Measurements from ENCODE around the gene REEP5.
A peak's percentile ranks its signal among the peaks of the same experiment; 100 is the strongest.
"Not testable (repeated sequence)": the region's sequence is repeated elsewhere in the genome, so short reads cannot be mapped to it uniquely, and the experiment has no call there.

REEP5 gene

DNA sequence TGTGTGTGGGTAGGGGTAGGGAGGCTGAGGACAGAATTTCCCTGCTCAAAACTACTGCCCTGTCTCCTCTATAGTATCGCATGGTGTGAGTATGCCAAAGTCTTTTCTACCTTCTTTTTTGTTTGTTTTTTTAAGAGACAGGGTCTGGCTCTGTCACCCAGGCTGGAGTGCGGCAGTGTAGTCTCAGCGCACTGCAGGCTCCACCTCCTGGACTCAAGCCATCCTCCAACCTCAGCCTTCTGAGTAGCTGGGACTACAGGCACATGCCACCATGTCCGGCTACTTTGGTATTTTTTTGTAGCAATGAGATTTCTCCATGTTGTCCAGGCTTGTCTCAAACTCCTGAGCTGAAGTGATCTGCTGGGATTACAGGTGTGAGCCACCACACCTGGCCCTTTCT, 58.5 kb downstream of the REEP5 start (continued):
- no peak for TF ChIP-seq OSR1 (CRISPR knock-in tag; IDR thresholded peaks at IDR 0.05)
- TF ChIP-seq, protein P1, sequence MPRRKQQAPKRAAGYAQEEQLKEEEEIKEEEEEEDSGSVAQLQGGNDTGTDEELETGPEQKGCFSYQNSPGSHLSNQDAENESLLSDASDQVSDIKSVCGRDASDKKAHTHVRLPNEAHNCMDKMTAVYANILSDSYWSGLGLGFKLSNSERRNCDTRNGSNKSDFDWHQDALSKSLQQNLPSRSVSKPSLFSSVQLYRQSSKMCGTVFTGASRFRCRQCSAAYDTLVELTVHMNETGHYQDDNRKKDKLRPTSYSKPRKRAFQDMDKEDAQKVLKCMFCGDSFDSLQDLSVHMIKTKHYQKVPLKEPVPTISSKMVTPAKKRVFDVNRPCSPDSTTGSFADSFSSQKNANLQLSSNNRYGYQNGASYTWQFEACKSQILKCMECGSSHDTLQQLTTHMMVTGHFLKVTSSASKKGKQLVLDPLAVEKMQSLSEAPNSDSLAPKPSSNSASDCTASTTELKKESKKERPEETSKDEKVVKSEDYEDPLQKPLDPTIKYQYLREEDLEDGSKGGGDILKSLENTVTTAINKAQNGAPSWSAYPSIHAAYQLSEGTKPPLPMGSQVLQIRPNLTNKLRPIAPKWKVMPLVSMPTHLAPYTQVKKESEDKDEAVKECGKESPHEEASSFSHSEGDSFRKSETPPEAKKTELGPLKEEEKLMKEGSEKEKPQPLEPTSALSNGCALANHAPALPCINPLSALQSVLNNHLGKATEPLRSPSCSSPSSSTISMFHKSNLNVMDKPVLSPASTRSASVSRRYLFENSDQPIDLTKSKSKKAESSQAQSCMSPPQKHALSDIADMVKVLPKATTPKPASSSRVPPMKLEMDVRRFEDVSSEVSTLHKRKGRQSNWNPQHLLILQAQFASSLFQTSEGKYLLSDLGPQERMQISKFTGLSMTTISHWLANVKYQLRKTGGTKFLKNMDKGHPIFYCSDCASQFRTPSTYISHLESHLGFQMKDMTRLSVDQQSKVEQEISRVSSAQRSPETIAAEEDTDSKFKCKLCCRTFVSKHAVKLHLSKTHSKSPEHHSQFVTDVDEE (CRISPR knock-in tag; IDR thresholded peaks at IDR 0.05): no peak

DNA sequence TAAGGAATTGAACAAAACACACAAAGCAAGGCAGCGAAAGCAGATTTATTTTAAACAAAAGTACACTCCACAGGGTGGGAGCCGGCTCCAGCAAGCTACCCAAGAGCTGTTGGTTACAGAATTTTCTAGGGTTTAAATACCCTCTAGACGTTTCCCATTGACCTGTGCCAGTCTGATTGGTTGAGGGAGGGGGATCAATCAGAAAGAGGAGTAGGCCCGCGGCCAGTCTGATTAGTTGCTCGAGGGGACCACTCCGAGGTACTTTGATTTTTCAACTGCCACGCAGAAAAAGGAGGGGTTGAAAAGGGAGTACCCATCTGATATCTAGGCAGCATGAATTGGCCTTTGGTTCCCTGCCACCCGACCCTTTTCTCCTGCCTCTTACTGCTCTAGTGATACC, 59.9 kb downstream of the REEP5 start:
- ATAC-seq: peak; percentile 7; the same call in 2 of the 3 replicates
- TF ChIP-seq PATZ1 (CRISPR knock-in tag; IDR thresholded peaks at IDR 0.05; ENCODE audit: borderline replicate concordance) (no peak), ZNF565 (CRISPR knock-in tag; conservative IDR thresholded peaks at IDR 0.05; ENCODE audit: low read depth) (no peak)

DNA sequence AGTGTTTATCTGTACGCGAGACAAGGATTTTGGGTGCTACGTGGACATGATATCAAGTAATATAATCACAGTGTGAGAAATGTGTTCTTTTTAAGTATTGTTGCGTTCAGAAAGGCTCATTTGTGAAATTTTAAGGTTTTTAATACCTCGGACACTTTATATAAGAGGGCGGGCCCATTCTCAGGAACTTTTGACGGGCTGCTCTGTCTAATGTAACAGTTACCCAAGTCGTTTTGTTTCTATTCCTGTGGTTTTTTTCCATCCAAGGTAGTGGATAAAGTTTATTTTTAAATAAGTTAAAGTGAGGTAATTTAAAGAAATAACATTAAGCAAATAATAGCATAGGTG, 60.4 kb downstream of the REEP5 start:
- no peak for TF ChIP-seq TOX (CRISPR knock-in tag; IDR thresholded peaks at IDR 0.05; ENCODE audit: borderline replicate concordance)
- no peak for TF ChIP-seq TCF4 (CRISPR knock-in tag; IDR thresholded peaks at IDR 0.05; ENCODE audit: borderline replicate concordance)
- no peak for TF ChIP-seq SNAI2 (CRISPR knock-in tag; IDR thresholded peaks at IDR 0.05)
- ATAC-seq: peak; percentile 4; the same call in 2 of the 3 replicates

DNA sequence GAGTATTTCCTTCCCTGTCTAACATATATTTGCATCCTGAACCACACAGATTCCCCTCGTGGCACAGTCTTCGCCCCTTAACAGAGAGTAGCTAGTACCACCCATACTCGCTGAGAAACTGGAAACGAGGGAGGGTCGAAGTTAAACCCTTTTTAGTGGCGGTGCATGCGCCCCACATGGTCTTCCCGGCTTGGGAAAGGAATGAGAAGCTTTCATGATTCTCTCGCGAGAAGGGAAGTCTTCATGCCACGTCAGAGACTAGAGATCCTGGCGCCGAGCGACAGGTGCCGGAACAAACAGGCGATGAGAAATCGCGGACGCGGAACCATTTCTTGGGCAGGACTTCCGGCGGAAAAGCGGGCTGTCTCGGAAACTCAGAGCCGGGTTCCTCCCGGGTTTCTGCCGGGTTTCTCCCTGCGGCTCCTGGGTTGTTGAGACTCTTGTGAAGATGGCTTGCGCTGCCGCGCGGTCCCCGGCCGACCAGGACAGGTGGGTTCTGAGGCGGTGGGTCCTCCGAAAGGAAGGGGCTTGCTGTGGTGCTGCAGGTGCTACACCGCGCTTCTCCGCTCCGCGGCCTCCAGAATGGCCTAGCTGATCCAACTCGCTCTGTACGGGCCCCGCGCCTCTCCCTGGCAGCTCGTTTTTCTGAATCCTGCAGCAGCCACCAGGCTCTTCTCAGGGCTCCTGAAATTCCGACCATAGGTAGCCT, 60.9 kb downstream of the REEP5 start, which contains the start of gene SRP19:
TSS of gene SRP19 (plus strand) at position 359 of the 709 bp plus-strand sequence. CDS start at position 449, 90 bp downstream.
- ATAC-seq: peak; percentile 97
- TF ChIP-seq ESRRG (CRISPR knock-in tag; IDR thresholded peaks at IDR 0.05) (no peak), CSDC2 (CRISPR knock-in tag; IDR thresholded peaks at IDR 0.05) (peak; percentile 96), ISL1 (CRISPR knock-in tag; IDR thresholded peaks at IDR 0.05) (0 out of 2 replicates have a peak, but pooled peaks have one; percentile 31), SNAI2 (CRISPR knock-in tag; IDR thresholded peaks at IDR 0.05) (peak; percentile 55; the same call in 1 of the 2 replicates), ZNF8 (CRISPR knock-in tag; IDR thresholded peaks at IDR 0.05) (peak; percentile 26; the same call in 1 of the 2 replicates), ARNTL (CRISPR knock-in tag; IDR thresholded peaks at IDR 0.05; ENCODE audit: borderline replicate concordance, low read depth) (no peak), ZFP3 (CRISPR knock-in tag; IDR thresholded peaks at IDR 0.05) (0 out of 2 replicates have a peak, but pooled peaks have one; percentile 53), BACH2 (CRISPR knock-in tag; IDR thresholded peaks at IDR 0.05; ENCODE audit: borderline replicate concordance) (no peak)
- TF ChIP-seq, protein P2, sequence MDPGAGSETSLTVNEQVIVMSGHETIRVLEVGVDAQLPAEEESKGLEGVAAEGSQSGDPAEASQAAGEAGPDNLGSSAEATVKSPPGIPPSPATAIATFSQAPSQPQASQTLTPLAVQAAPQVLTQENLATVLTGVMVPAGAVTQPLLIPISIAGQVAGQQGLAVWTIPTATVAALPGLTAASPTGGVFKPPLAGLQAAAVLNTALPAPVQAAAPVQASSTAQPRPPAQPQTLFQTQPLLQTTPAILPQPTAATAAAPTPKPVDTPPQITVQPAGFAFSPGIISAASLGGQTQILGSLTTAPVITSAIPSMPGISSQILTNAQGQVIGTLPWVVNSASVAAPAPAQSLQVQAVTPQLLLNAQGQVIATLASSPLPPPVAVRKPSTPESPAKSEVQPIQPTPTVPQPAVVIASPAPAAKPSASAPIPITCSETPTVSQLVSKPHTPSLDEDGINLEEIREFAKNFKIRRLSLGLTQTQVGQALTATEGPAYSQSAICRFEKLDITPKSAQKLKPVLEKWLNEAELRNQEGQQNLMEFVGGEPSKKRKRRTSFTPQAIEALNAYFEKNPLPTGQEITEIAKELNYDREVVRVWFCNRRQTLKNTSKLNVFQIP (CRISPR knock-in tag; IDR thresholded peaks at IDR 0.05; ENCODE audit: borderline replicate concordance, low read depth): 0 out of 2 replicates have a peak, but pooled peaks have one; percentile 58
- TF ChIP-seq, protein P1 (CRISPR knock-in tag; IDR thresholded peaks at IDR 0.05): 0 out of 2 replicates have a peak, but pooled peaks have one; percentile 36

DNA sequence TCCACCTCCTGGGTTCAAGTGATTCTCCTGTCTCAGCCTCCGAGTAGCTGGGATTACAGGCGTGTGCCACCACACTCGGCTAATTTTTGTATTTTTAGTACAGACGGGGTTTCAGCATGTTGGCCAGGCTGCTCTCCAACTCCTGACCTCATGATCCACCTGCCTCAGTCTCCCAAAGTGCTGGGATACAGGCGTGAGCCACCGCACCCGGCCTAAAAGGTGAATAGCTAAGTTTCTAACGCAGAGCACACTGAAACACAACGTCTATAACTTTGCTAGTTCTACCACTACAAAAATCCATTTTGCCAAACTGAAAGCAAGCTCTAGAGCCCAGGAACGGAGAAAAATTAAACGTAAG, 61.5 kb downstream of the REEP5 start:
- not testable (repeated sequence) for ATAC-seq

Measured in SK-N-SH treated with all-trans-retinoic acid at 6 μM for 48 hours (cell line).